ENCODE data around the gene SMYD3.

SMYD3 gene

DNA sequence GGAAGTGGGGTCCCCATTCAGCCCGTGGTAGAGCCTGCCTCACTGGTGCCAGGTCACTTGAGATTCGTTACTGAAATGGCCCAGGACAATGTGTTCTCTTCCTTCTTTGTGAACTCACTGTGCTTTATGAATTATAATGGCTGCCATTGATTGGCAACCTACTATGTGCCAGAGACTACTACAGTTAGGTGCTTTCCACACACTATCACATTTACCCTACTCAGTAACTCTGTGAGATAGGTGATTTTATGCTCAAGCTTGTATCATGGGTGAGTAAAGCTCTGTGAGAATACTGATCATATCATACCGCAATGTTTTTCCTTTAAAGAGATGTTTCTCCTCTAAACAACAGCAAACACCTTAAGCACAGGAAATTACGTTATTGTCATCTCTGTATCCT, 225.9 kb downstream of the SMYD3 start:
- Histone ChIP-seq H3K27ac (ENCODE audit: low read depth, low read length) (no peak overlapping the region), H3K4me3 (ENCODE audit: low read depth in 1 of 2, low read length in 2 of 2) (no peak overlapping the region), H3K9me3 (ENCODE audit: low read length) (no peaks in the 10 kb centered on the region), H3K27me3 (ENCODE audit: control insufficient read depth in 1 of 2, insufficient read depth in 2 of 2, low read length in 2 of 2) (no peaks in the 10 kb centered on the region), H3K4me1 (ENCODE audit: insufficient read depth, low read length) (no peaks in the 10 kb centered on the region), H3K9ac (ENCODE audit: low read length) (no peak overlapping the region), H3K36me3 (ENCODE audit: insufficient read depth, low read length) (no peaks in the 10 kb centered on the region)

DNA sequence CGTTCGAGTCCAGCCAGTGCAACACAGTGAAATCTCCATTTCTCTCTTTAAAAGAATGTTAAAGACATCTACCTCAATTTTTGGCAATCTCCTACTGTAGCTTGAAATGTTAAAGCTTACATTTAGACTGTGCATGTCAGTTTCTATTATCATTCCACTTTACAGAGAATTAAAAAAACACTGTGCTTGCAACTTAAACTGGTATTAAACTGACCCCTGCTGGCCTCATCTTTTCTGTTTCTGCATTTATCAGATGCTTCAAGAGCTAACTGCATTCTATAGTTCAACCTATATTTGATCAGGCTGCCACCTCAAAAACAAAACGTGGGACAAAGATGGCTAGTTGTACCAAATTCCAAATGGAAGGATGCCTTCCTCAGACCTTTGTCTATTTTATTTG, 226.5 kb downstream of the SMYD3 start:
- H3K9ac ChIP-seq (ENCODE audit: low read length) = no peak overlapping the region
- no peaks in the 10 kb centered on the region for H3K36me3 ChIP-seq (ENCODE audit: insufficient read depth, low read length)
- no peaks in the 10 kb centered on the region for H3K9me3 ChIP-seq (ENCODE audit: low read length)
- no peaks in the 10 kb centered on the region for H3K4me1 ChIP-seq (ENCODE audit: insufficient read depth, low read length)
- H3K27ac ChIP-seq (ENCODE audit: low read depth, low read length) = no peak overlapping the region
- H3K4me3 ChIP-seq (ENCODE audit: low read depth in 1 of 2, low read length in 2 of 2) = no peak overlapping the region
- H3K27me3 ChIP-seq (ENCODE audit: control insufficient read depth in 1 of 2, insufficient read depth in 2 of 2, low read length in 2 of 2) = no peaks in the 10 kb centered on the region

- H3K4me1 ChIP-seq (ENCODE audit: insufficient read depth, low read length) = peaks cover 7% of the 10 kb centered on the region
- no peaks in the 10 kb centered on the region for H3K36me3 ChIP-seq (ENCODE audit: insufficient read depth, low read length)
- H3K9me3 ChIP-seq (ENCODE audit: low read length) = no peaks in the 10 kb centered on the region
- H3K4me3 ChIP-seq (ENCODE audit: low read depth in 1 of 2, low read length in 2 of 2) = no peak overlapping the region
- no peak overlapping the region for H3K27ac ChIP-seq (ENCODE audit: low read depth, low read length)
- no peaks in the 10 kb centered on the region for H3K27me3 ChIP-seq (ENCODE audit: control insufficient read depth in 1 of 2, insufficient read depth in 2 of 2, low read length in 2 of 2)
- no peak overlapping the region for H3K9ac ChIP-seq (ENCODE audit: low read length)
Observed at GRCh38 chr1:246279402-246279801, 227.7 kb downstream of the SMYD3 start.

GRCh38 chr1:246278371-246278770, 228.7 kb downstream of the SMYD3 start:
- H3K9me3 ChIP-seq (ENCODE audit: low read length) = no peaks in the 10 kb centered on the region
- H3K27ac ChIP-seq (ENCODE audit: low read depth, low read length) = no peak overlapping the region
- H3K4me3 ChIP-seq (ENCODE audit: low read depth in 1 of 2, low read length in 2 of 2) = no peak overlapping the region
- H3K36me3 ChIP-seq (ENCODE audit: insufficient read depth, low read length) = no peaks in the 10 kb centered on the region
- H3K9ac ChIP-seq (ENCODE audit: low read length) = no peak overlapping the region
- H3K27me3 ChIP-seq (ENCODE audit: control insufficient read depth in 1 of 2, insufficient read depth in 2 of 2, low read length in 2 of 2) = no peaks in the 10 kb centered on the region
- peaks cover 7% of the 10 kb centered on the region for H3K4me1 ChIP-seq (ENCODE audit: insufficient read depth, low read length)

DNA sequence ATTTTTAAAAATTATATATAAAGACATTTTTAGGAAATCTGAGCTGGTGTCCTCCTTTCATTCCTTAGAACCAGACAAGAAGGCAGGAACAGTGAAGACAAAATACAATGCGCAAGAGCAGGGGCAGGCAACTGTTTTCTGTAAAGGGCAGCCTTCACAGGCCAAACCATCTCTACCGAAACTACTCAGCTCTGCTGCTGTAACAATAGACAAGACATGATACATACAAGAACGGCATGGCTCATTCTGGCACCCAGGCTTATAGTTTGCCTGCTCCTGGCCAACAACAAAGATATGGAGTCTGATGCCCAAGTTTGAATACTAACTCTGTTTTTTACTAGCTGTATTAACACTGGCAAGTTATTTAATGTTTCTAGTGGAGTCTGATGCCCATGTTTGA, 232.0 kb downstream of the SMYD3 start:
- Histone ChIP-seq H3K4me3 (ENCODE audit: low read depth in 1 of 2, low read length in 2 of 2) (no peak overlapping the region), H3K27me3 (ENCODE audit: control insufficient read depth in 1 of 2, insufficient read depth in 2 of 2, low read length in 2 of 2) (no peaks in the 10 kb centered on the region), H3K27ac (ENCODE audit: low read depth, low read length) (no peak overlapping the region), H3K4me1 (ENCODE audit: insufficient read depth, low read length) (peaks cover 7% of the 10 kb centered on the region), H3K9ac (ENCODE audit: low read length) (no peak overlapping the region), H3K36me3 (ENCODE audit: insufficient read depth, low read length) (no peaks in the 10 kb centered on the region), H3K9me3 (ENCODE audit: low read length) (no peaks in the 10 kb centered on the region)

DNA sequence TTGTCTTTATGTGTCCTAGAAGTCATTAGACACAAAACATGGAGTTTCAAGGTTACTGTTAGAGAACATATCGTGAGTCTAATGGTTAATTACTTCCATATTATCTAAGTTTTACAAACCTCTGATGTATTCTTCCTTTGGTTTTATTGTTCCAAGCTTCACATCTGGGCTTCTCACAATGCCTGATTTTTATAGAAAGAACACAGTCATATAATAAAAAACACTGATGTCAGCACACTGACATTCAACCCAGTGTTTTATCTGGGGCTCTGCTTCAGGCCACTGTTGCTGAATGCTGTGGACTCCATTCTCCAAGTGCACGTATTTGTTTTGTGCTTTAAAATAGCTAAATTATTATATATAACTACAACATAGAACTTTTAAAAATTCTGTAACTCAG, 232.9 kb downstream of the SMYD3 start:
- Histone ChIP-seq H3K27ac (ENCODE audit: low read depth, low read length) (no peak overlapping the region), H3K9me3 (ENCODE audit: low read length) (no peaks in the 10 kb centered on the region), H3K9ac (ENCODE audit: low read length) (no peak overlapping the region), H3K4me1 (ENCODE audit: insufficient read depth, low read length) (peaks cover 7% of the 10 kb centered on the region), H3K36me3 (ENCODE audit: insufficient read depth, low read length) (no peaks in the 10 kb centered on the region), H3K27me3 (ENCODE audit: control insufficient read depth in 1 of 2, insufficient read depth in 2 of 2, low read length in 2 of 2) (no peaks in the 10 kb centered on the region), H3K4me3 (ENCODE audit: low read depth in 1 of 2, low read length in 2 of 2) (no peak overlapping the region)

GRCh38 chr1:246271516-246271915, 235.6 kb downstream of the SMYD3 start:
- H3K4me1 ChIP-seq (ENCODE audit: insufficient read depth, low read length) = peaks cover 7% of the 10 kb centered on the region
- no peak overlapping the region for H3K9ac ChIP-seq (ENCODE audit: low read length)
- no peak overlapping the region for H3K4me3 ChIP-seq (ENCODE audit: low read depth in 1 of 2, low read length in 2 of 2)
- no peaks in the 10 kb centered on the region for H3K36me3 ChIP-seq (ENCODE audit: insufficient read depth, low read length)
- no peaks in the 10 kb centered on the region for H3K9me3 ChIP-seq (ENCODE audit: low read length)
- no peak overlapping the region for H3K27ac ChIP-seq (ENCODE audit: low read depth, low read length)
- H3K27me3 ChIP-seq (ENCODE audit: control insufficient read depth in 1 of 2, insufficient read depth in 2 of 2, low read length in 2 of 2) = no peaks in the 10 kb centered on the region

DNA sequence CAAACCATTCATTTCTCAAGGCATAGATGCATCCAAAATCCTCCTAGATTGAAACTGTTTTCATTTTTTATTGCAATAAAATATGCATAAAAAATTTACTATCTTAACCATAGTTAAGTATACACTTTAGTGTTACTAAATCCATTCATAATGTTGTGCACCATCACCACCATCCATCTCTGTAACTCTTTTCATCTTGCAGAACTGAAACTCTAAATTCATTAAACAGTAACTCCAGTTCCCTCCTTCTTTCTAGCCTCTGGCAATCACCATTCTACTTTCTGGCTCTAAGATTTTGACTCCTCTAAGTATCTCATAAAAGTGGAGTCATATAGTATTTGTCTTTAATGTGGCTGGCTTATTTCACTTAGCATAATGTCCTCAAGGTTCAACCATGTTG, 236.8 kb downstream of the SMYD3 start:
- H3K9ac ChIP-seq (ENCODE audit: low read length) = no peak overlapping the region
- H3K4me1 ChIP-seq (ENCODE audit: insufficient read depth, low read length) = peaks cover 7% of the 10 kb centered on the region
- no peaks in the 10 kb centered on the region for H3K9me3 ChIP-seq (ENCODE audit: low read length)
- no peak overlapping the region for H3K4me3 ChIP-seq (ENCODE audit: low read depth in 1 of 2, low read length in 2 of 2)
- no peaks in the 10 kb centered on the region for H3K36me3 ChIP-seq (ENCODE audit: insufficient read depth, low read length)
- no peak overlapping the region for H3K27ac ChIP-seq (ENCODE audit: low read depth, low read length)
- H3K27me3 ChIP-seq (ENCODE audit: control insufficient read depth in 1 of 2, insufficient read depth in 2 of 2, low read length in 2 of 2) = no peaks in the 10 kb centered on the region

DNA sequence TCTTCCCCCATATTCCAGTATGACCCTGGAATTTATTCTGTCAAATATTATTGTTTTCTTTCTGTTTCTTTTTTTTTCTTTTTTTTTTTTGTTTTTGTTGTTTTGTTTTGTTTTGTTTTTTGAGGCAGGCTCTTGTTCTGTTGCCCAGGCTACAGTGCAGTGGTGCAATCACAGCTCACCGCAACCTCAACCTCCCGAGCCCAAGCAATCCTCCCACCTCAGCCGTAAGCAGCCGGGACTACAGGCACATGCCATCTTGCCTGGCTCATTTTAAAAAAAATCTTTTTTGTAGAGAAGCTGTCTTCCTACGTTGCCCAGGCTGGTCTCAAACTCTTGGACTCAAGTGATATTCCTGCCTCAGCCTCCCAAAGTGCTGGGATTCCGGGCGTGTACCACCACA, 237.6 kb downstream of the SMYD3 start:
- Histone ChIP-seq H3K4me3 (ENCODE audit: low read depth in 1 of 2, low read length in 2 of 2) (no peak overlapping the region), H3K27ac (ENCODE audit: low read depth, low read length) (no peak overlapping the region), H3K27me3 (ENCODE audit: control insufficient read depth in 1 of 2, insufficient read depth in 2 of 2, low read length in 2 of 2) (no peaks in the 10 kb centered on the region), H3K9ac (ENCODE audit: low read length) (no peak overlapping the region), H3K4me1 (ENCODE audit: insufficient read depth, low read length) (no peaks in the 10 kb centered on the region), H3K36me3 (ENCODE audit: insufficient read depth, low read length) (no peaks in the 10 kb centered on the region), H3K9me3 (ENCODE audit: low read length) (no peaks in the 10 kb centered on the region)

GRCh38 chr1:246267896-246268295, 239.2 kb downstream of the SMYD3 start:
- H3K4me1 ChIP-seq (ENCODE audit: insufficient read depth, low read length) = no peaks in the 10 kb centered on the region
- no peaks in the 10 kb centered on the region for H3K27me3 ChIP-seq (ENCODE audit: control insufficient read depth in 1 of 2, insufficient read depth in 2 of 2, low read length in 2 of 2)
- no peak overlapping the region for H3K27ac ChIP-seq (ENCODE audit: low read depth, low read length)
- no peak overlapping the region for H3K4me3 ChIP-seq (ENCODE audit: low read depth in 1 of 2, low read length in 2 of 2)
- no peak overlapping the region for H3K9ac ChIP-seq (ENCODE audit: low read length)
- H3K36me3 ChIP-seq (ENCODE audit: insufficient read depth, low read length) = no peaks in the 10 kb centered on the region
- no peaks in the 10 kb centered on the region for H3K9me3 ChIP-seq (ENCODE audit: low read length)

DNA sequence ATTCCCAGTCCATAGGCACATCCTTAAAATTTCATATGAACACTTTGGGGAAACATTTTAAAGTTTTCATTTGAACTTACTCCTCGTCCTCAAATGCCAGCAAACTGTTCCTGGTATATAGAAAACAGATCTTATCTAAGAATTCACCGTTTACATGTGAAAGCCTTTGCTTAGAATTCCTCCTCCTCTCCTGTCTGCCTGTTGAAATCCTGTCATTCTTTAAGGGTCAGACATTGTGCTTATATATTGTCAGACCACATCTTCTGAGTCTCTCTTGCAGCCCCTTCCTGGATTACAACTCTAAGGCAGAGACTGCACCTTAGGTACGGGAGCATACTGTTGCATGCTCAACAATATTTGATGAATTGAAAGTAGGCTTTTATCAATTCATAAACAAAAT, 239.7 kb downstream of the SMYD3 start:
- no peak overlapping the region for H3K9ac ChIP-seq (ENCODE audit: low read length)
- H3K27me3 ChIP-seq (ENCODE audit: control insufficient read depth in 1 of 2, insufficient read depth in 2 of 2, low read length in 2 of 2) = no peaks in the 10 kb centered on the region
- H3K4me3 ChIP-seq (ENCODE audit: low read depth in 1 of 2, low read length in 2 of 2) = no peak overlapping the region
- no peaks in the 10 kb centered on the region for H3K9me3 ChIP-seq (ENCODE audit: low read length)
- no peaks in the 10 kb centered on the region for H3K4me1 ChIP-seq (ENCODE audit: insufficient read depth, low read length)
- no peaks in the 10 kb centered on the region for H3K36me3 ChIP-seq (ENCODE audit: insufficient read depth, low read length)
- no peak overlapping the region for H3K27ac ChIP-seq (ENCODE audit: low read depth, low read length)

- no peaks in the 10 kb centered on the region for H3K9me3 ChIP-seq (ENCODE audit: low read length)
- H3K36me3 ChIP-seq (ENCODE audit: insufficient read depth, low read length) = no peaks in the 10 kb centered on the region
- no peaks in the 10 kb centered on the region for H3K4me1 ChIP-seq (ENCODE audit: insufficient read depth, low read length)
- no peak overlapping the region for H3K9ac ChIP-seq (ENCODE audit: low read length)
- no peak overlapping the region for H3K27ac ChIP-seq (ENCODE audit: low read depth, low read length)
- no peaks in the 10 kb centered on the region for H3K27me3 ChIP-seq (ENCODE audit: control insufficient read depth in 1 of 2, insufficient read depth in 2 of 2, low read length in 2 of 2)
- H3K4me3 ChIP-seq (ENCODE audit: low read depth in 1 of 2, low read length in 2 of 2) = no peak overlapping the region
Observed at GRCh38 chr1:246265481-246265880, 241.6 kb downstream of the SMYD3 start.
